ENCODE data around the gene LRRC23.

LRRC23 gene

DNA sequence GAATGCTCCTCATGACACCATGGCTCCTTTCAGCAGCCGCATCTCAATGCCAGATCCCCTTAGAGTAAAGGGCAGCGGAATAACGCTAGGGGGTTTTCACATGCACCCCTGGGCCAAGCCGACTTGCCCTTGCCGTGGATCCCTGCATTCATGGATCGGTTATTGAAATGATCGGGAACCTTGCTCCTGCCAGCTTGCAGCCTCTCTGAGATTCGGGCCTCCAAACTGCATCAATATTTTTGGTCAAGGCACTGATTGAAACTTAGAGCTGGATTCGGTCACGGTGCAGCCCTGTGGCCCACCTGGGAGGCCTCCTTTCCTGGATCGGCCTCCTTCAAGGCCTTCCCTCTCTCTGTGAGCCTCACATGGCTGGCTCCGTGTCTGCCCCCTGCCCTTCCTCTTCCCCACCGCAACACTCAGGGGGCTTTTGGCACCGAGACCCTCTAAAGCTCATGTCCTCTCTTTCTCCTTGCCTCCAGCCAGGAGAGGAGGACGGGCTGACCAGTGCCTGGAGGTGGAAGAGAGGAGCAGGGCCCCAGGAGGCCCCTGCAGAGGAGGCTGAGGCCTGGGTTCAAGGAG is 48.3 kb downstream of the LRRC23 start:
- DNase-seq (ENCODE audit: low read depth, low spot score): no peak
- no peak overlapping the region for H3K27ac ChIP-seq

DNA sequence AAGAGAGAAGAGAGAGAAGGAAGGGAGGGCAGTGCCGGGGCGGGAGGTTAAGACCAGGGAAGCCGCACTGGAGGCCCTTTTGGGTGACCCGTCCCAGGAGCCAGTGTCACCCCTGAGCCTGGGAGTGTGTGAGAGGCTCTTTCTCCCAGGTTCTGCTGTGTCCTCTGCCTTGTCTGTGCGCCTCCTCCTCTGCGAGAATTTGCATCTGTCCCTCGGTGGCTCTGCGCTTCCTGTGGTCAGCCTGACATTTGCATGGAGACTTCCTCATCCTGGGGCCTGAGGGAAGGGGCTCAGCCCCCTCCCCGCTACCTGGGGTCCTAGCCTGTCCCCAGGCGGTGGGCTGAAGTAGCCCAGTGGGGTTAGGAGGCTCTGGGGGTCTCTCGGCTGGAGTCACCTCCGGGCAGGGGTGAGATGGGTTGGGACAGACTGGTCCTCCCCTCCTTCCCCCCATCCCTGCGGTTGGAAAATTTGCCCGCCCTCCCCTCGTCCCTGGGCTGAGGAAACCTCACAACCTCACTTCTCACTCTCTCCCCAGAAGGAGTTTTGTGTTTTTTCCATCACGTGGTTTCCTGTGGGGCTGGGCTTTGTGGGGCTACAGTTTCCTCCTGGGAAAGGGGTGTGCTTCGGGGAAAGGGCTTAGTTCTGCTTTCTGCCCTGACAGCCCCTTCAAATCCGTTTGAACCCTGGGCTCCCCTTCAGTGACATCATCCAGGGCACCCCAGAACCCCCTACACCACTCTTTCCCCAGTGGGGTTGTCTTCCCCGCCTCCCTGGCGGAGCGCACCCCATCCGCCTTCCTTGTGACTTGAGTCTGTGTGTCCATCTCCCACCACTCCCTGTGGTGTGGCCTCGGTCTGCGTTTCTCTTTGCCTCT is 49.1 kb downstream of the LRRC23 start:
- no peak overlapping the region for H3K27ac ChIP-seq
- no peak for DNase-seq (ENCODE audit: low read depth, low spot score)

DNA sequence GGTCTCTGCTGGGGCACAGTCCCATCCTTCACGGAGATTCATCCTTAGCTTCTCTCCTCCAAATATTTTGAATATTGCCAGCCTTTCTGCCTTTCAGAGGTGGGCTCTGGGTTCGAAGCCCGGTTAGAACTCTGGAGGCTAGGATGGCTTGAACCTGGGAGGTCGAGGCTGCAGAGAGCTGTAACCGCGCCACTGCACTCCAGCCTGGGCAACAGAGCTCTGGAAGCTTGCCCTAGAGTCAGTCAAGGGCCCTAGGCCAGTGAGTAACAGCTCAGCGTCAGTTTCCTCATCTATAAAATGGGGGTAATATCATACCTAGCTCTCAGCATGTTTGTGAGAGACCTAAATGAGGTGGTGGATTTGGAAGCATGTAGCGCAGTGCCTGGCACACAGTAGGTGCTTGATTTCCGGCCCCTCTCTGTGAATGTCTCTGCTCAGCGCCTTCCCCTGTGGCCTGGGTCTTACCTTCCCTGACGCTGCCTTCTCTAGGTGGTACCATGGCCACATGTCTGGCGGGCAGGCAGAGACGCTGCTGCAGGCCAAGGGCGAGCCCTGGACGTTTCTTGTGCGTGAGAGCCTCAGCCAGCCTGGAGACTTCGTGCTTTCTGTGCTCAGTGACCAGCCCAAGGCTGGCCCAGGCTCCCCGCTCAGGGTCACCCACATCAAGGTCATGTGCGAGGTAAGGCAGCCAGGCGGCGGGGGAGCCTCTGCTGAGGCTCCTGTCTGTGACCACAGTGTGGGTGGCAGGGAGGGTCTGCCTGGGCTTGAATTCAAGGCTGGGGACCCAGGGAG is 49.9 kb downstream of the LRRC23 start:
- DNase-seq (ENCODE audit: low read depth, low spot score): no peak
- H3K27ac ChIP-seq: no peak overlapping the region

DNA sequence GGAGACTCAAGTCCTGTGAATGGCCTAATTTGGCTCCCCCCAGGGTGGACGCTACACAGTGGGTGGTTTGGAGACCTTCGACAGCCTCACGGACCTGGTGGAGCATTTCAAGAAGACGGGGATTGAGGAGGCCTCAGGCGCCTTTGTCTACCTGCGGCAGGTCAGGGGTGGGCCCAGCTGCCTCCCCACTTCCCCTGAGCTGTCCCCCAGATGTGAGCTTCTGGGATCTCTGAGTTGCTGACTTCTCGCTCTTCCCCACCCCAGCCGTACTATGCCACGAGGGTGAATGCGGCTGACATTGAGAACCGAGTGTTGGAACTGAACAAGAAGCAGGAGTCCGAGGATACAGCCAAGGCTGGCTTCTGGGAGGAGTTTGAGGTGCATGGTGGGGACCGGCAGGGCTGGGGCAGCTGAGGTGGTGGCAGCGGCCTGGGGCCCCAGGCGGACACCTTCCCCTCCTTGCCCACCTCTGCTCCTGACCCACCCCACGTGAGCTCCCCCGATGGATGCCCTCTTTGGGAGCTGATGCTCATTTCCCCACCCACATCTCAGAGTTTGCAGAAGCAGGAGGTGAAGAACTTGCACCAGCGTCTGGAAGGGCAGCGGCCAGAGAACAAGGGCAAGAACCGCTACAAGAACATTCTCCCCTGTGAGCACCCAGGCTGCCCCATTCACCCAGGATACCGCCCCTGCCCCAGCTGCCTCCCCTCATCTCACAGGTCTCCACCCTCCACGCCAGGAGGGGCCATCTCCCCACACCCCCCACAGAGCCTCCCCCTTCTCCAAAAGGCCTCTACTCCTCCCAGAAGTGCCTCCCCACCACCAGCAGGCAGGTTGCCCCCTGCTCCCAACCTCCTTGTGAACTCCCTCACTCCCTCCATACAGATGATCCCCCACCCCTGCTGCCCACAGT is 50.7 kb downstream of the LRRC23 start:
- H3K27ac ChIP-seq: no peak overlapping the region
- no peak for DNase-seq (ENCODE audit: low read depth, low spot score)

DNA sequence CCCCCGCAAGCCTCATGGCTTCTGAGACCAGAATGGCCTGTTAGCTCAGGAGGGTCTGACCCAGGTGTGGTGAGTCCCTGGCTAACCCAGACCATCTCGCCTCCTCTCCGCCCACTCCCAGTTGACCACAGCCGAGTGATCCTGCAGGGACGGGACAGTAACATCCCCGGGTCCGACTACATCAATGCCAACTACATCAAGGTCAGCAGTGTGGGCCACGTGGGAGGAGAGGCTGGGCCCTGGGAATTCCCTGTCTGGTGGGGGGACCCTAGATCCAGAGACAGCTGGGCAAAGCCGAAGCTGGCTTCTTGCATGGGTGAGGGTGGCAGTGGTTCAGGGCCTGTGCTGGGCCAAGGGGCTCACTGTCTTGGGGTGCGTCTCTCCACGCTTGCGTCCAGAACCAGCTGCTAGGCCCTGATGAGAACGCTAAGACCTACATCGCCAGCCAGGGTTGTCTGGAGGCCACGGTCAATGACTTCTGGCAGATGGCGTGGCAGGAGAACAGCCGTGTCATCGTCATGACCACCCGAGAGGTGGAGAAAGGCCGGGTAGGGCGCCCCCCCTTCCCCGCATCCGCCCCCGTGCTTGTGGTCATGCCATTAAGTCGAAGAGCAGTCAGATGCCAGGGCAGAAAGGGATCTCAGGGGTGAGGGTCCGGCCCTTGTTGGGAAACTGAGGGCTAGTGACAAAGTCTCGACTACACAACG is 51.6 kb downstream of the LRRC23 start:
- H3K27ac ChIP-seq: no peak overlapping the region
- no peak for DNase-seq (ENCODE audit: low read depth, low spot score)

DNA sequence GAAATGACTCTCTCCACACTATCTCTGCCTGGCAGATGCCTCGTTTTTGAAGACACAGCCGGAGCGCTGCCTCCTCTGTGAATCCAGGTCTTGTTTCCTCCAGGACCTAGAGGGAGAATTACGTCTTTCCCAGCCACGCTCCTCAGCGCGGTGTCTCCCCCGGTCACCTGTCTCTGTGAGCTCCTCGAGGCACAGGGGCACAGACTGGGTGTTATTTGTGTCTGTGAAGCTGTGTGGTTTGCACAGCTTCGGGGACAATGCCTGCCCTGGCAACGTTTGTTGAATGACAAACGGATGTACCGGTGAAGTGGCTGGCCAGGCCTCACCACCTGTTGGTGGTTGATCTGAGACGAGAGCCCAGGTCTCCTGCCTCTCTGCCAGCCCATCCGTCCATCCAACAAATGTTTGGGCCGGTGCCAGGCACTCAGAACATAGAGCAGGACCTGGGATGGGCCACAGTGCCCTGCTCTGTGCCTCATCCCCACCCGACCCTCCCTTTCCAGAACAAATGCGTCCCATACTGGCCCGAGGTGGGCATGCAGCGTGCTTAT is 52.6 kb downstream of the LRRC23 start:
- no peak for DNase-seq (ENCODE audit: low read depth, low spot score)
- no peak overlapping the region for H3K27ac ChIP-seq

DNA sequence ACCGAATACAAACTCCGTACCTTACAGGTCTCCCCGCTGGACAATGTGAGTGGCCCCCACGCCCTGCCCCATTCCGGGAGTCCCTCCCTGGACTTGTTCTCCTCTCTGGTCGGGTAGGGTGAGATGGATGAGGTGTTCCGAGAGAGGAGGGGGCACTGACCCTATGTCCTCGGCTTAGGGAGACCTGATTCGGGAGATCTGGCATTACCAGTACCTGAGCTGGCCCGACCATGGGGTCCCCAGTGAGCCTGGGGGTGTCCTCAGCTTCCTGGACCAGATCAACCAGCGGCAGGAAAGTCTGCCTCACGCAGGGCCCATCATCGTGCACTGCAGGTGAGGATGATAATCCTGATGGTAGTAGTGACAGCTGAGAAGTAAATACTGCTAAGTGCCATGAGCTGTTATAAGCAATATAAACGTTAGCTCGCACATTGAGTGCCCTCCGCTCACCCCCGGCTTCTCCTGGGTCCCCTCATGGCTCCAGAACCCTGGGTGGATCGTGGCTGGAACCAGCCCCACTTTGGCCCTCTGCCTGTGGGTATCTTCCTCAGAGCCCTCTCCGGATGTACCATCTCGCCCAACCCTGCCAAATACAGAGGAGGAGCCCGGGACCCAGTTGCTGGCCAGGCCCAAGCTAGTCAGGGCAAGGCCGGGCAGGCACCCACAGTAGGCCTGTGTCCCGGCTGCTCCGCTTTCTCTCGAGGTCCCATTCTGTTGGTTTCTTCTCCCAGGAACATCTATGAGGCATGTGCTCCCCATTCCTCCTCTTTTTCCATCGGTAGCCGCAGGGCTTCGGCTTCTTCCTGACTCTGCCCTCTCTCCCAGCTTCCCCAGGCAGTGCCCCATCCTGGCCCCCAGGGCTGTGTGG is 53.4 kb downstream of the LRRC23 start:
- no peak overlapping the region for H3K27ac ChIP-seq
- no peak for DNase-seq (ENCODE audit: low read depth, low spot score)

DNA sequence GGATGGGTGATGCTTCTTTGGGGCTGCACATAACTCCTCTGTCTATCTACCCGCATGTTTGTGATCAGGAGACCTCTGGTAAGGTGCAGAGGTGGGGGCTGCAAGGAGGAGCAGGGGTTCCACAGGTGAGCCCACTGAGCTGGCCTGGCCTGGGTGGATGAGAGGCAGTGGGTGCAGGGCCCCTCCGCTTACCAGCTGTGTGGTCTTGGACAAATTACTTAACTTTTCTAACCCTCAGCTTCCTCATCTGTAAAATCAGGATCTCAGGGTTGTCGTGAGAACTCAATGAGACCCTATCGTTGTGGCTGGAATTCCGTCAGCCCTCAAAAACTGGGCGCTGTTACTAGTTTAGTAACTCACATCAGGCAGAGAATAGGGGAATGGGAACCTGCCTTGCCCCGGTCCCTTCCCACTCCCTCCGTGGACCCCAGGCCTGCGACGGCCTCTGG is 54.0 kb downstream of the LRRC23 start:
- no peak overlapping the region for H3K27ac ChIP-seq
- DNase-seq (ENCODE audit: low read depth, low spot score): no peak

DNA sequence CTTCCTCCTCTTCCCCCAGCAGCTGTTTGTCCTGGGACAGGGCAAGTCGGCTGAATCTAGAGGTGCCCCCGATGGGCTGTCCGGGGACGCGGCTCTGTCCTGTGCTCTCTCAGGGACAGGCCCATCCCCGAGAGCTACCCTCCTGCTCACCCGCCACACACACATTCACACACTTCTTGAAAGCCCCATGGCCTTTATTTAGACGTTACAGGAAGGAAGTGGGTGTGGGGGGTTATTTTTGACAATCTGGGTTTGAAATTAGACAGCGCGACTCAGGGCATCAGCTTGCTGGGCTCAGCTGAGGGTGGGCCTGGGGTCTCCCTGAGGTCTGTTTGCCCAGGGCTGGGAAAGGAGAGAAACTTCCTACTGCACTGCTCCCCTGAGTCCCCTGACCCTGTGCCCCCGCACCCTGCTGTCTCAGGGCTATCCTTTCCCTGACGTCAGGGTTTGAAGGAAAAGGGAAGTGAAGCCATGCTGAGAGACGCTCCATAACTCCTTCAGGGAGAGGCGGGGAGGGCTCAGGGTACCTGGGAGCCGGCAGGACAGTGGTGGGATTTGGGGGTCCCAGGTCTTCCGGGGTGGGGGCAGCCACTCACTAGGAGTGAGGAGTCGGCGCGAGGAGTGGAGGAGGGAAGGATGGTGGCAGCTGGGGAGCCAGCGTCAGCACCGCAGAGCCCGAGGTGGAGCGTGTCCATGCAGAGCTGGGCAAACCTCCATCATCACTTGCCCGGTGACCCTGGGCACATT is 54.6 kb downstream of the LRRC23 start:
- H3K27ac ChIP-seq: no peak overlapping the region
- no peak for DNase-seq (ENCODE audit: low read depth, low spot score)

DNA sequence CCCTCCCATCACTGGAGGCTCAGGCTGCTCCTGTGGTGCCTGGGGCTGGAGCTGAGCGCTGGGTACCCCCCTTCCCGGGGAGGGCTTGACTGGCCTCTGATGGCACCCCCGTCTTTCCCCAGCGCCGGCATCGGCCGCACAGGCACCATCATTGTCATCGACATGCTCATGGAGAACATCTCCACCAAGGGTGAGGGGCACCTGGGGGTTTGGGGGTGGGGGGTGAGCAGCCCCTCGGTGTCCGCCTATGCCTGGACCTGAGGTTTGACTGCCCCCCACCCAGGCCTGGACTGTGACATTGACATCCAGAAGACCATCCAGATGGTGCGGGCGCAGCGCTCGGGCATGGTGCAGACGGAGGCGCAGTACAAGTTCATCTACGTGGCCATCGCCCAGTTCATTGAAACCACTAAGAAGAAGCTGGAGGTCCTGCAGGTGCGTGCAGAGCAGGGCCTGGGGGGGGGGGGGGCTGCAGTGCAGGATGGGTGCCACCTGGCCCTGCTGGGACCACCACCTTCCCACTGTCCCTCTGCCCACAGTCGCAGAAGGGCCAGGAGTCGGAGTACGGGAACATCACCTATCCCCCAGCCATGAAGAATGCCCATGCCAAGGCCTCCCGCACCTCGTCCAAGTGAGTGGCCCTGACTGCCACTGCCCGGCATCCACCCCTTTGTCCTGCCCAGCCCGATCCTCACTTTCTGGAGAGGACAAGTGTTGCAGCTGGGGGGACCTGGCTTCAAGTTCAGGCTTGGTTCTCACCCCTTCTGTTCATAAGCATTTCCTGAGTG is 55.4 kb downstream of the LRRC23 start:
- no peak for DNase-seq (ENCODE audit: low read depth, low spot score)
- H3K27ac ChIP-seq: no peak overlapping the region

DNA sequence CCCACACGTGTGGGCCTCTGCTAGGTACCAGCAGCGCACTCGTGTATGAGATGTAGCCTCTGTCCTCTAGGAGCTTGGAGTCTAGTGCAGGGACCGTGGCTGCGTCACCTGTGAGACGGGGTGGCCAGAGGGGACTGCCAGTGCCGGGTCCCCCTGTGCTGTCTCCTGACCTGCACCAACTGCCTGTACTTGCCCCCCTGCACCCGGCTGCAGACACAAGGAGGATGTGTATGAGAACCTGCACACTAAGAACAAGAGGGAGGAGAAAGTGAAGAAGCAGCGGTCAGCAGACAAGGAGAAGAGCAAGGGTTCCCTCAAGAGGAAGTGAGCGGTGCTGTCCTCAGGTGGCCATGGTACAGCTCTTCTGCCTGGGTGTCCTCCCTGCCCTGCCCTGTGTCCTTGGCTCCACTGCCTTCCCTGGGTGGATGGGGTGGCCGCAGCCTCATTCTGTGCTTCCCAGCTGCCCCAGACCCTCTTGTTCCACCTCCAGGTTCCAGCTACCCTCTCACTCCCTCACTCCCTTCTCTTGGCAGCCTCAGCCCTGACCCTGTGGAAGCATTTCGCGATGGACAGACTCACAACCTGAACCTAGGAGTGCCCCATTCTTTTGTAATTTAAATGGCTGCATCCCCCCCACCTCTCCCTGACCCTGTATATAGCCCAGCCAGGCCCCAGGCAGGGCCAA is 56.1 kb downstream of the LRRC23 start:
- DNase-seq (ENCODE audit: low read depth, low spot score): no peak
- H3K27ac ChIP-seq: peak overlapping the region; percentile 95

DNA sequence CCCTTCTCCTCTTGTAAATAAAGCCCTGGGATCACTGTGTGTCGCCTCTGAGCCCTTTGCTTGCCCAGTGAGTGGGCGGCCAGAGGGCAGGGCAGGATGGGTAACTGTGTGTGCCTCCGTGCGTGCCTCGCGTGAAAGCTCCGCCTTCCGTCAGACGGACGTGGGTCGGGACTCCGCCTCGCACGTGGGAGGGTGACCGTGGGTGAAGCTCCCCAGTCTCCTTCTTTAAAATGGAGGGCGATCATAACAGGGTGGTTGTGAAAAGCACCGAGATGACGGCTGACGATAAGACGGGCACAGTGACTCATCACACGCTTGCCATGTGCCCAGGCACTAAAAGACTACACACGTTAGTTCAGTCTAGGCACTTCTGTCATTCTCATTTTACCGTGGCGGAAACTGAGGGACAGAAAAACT is 56.7 kb downstream of the LRRC23 start:
- peak overlapping the region; percentile 95 for H3K27ac ChIP-seq
- no peak for DNase-seq (ENCODE audit: low read depth, low spot score)

DNA sequence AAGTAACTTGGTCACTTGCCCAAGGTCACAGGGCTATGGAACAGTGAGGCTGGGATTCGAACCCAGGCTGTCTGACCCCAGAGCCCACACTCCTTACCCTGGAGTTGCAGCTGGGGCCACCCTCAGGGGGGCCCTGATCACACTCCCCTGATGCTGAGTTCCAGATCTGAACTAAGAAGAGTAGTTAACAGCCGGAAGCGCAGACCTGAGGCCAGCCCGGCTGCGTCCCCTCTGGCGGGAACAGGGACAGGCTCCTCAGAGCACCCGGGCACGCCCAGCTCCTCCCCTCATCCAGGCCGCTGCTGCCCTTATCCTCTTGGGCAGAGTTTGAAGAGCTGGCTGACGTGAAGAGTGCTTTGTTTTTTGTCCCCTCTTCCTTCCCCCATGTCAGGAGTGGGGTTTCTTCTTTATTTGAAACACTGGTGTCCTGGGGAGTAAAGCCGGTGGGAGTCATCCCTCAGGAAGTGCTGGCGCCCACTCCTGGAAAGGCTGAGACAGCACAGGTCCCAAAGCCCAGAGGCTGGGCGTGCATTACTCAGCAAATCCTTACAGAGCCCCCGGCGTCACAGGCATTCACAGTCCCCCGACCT is 57.2 kb downstream of the LRRC23 start:
- DNase-seq (ENCODE audit: low read depth, low spot score): no peak
- peak overlapping the region; percentile 95 for H3K27ac ChIP-seq

DNA sequence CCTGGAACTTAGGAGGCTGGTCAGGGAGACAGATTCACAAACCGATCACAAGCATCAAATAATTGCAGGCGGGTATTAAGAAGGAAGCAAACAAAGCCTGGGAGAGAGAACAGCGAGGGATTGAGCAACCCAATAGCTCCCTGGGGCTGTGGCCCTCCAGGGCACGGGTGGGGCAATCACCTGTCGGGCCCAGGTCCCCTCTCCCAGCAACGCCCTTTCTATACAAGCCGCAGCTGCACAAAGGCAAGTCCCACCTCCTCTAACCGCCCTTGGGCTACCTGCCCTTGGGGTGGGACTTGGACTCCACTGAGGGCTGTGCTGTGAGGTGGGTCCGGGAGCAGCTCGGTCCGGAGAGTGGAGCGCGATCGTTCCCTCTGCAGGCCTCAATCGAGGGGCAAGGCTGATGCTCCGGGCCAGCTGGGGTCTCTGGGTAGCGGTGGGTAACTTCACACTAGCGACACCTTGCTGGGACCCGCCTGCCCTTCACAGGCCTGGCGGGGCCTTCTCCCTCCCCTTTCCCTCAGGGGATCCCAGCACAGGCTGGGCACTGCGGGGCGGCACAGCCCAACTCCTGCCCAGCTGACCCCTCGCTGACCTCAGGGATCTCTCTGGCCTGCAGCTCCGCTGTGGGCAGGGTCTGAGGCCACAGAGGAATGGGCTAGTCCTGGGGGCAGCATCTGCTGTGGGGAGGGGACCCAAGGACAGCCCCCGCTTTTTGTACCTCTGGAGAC is 57.8 kb downstream of the LRRC23 start:
- H3K27ac ChIP-seq: peak overlapping the region; percentile 95
- no peak for DNase-seq (ENCODE audit: low read depth, low spot score)

Measured in epithelial cell of prostate (primary cell).